ENCODE results near the gene ARHGAP22. TPM values are rescaled to one million over a fixed set of nuclear protein-coding genes. Genes with fewer than 3 reads are reported as not detected.
A peak's percentile ranks its signal among the peaks of the same experiment; 100 is the strongest.

ARHGAP22 gene, protein sequence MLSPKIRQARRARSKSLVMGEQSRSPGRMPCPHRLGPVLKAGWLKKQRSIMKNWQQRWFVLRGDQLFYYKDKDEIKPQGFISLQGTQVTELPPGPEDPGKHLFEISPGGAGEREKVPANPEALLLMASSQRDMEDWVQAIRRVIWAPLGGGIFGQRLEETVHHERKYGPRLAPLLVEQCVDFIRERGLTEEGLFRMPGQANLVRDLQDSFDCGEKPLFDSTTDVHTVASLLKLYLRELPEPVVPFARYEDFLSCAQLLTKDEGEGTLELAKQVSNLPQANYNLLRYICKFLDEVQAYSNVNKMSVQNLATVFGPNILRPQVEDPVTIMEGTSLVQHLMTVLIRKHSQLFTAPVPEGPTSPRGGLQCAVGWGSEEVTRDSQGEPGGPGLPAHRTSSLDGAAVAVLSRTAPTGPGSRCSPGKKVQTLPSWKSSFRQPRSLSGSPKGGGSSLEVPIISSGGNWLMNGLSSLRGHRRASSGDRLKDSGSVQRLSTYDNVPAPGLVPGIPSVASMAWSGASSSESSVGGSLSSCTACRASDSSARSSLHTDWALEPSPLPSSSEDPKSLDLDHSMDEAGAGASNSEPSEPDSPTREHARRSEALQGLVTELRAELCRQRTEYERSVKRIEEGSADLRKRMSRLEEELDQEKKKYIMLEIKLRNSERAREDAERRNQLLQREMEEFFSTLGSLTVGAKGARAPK
- 3.8 TPM for total RNA-seq
- long read RNA-seq, partial matches to known transcripts, result 3 of 8 reads
- long read RNA-seq, other reads (novel, unspliced or antisense), result 2 of 8 reads

DNA sequence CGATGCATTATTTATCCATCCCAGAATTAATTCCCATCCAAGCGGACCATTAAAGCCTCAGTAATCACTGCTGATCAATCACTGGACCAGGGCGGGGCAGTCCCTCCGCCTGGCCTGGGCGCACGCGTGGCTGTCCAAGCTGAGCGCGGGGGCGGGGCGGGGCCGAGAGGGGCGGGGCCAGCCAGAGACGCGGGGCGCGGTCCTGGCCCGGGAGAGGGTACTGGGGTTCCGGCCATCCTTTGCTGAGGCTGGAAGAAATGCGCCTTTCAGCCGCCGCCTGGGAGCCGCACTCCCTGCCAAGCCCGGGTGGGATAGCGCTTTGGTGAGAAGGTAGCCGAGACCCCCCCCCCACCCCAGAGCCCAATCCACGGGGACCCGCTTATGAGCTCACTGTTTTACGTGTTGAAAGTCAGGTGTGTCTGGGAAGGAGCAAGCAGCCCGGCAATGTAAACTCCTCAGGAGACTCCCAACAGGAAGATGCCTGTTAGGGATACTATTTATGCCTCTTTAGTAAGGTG is at the start of gene ARHGAP22:
TSS of gene ARHGAP22 (minus strand) at position 83 of the 518 bp plus-strand sequence. CDS start 277 bp downstream, outside the sequence.
- TF ChIP-seq, protein P1, sequence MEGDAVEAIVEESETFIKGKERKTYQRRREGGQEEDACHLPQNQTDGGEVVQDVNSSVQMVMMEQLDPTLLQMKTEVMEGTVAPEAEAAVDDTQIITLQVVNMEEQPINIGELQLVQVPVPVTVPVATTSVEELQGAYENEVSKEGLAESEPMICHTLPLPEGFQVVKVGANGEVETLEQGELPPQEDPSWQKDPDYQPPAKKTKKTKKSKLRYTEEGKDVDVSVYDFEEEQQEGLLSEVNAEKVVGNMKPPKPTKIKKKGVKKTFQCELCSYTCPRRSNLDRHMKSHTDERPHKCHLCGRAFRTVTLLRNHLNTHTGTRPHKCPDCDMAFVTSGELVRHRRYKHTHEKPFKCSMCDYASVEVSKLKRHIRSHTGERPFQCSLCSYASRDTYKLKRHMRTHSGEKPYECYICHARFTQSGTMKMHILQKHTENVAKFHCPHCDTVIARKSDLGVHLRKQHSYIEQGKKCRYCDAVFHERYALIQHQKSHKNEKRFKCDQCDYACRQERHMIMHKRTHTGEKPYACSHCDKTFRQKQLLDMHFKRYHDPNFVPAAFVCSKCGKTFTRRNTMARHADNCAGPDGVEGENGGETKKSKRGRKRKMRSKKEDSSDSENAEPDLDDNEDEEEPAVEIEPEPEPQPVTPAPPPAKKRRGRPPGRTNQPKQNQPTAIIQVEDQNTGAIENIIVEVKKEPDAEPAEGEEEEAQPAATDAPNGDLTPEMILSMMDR (IDR thresholded peaks at IDR 0.05; ENCODE audit: borderline replicate concordance), result no peak
- Histone ChIP-seq H3K4me3 (peak within 1 kb of the TSS; percentile 71), H3K36me3 (no peaks in the 10 kb centered on the region), H3K27ac (replicated peaks) (peak within 1 kb of the TSS; percentile 65), H3K9me3 (replicated peaks) (no peaks in the 10 kb centered on the region), H3K4me1 (peaks cover 46% of the 10 kb centered on the region), H3K27me3 (ENCODE audit: low read depth) (peaks cover 31% of the 10 kb centered on the region)
- peak; percentile 75 for DNase-seq
- intact Hi-C loops (cut with micrococcal nuclease), result loop anchor here (10.0 kb wide), 1 partner anchor 50 kb away; no protein-coding TSS in a partner anchor

DNA sequence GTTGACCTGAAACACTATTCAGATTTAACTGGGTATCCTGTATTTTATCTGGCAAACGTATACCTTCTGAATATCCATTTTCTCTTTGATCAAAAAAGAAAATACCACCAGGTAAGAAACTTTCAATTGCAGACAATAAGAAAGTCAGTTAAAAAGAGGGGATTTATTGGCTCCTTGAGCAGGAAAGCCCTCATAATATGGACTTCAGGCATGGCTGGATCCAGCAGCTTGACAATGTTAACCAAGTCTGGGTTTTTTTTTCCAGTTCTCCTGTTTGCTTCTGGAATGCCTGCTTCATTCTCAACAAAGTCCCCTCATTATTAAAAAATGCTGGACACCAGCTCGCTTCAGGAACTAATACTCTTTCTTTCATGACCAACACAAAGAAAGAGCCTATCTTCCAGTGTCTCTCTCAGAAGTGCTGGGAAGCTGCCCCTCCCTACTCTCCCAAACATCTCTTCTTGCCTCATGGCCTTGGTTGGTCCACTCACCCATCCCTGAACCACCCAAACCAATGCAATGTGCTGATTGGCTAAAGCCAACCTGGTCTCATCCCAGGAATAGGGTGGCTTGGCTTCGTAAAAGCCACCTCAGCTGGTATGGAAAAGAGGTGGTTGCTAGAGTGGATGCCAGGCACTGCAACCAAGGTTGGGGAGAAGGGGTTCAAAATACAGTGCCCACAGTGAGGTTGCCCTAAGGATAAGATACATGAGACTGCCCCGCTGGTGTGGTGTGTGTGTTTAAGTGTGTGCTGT is 49.2 kb upstream of the ARHGAP22 start:
- no peaks in the 10 kb centered on the region for H3K36me3 ChIP-seq
- intact Hi-C loops (cut with micrococcal nuclease), result loop anchor here (5.0 kb wide), 1 partner anchor 292 kb away; no protein-coding TSS in a partner anchor
- no peak for DNase-seq

DNA sequence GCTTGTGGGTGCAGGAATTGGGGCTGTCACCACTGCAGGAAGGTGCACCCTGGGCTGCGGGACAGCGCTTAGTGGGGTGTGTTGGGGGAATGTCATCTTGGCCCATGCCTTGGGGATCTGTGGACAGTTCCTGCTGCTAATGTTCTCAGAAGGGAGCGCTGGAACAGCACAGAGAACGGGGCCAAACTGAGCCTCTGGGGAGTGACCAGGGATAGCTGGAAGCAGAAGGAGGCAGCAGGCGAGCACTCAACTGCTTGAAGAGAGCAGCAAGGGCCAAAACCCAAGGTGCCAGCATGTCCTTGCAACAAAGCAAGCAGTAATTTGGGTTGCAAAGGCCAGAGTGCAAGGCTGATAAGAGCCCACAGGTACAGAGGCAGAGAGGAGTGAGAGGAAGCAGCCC is 48.5 kb upstream of the ARHGAP22 start:
- no peak for DNase-seq
- intact Hi-C loops (cut with micrococcal nuclease), result loop anchor here (5.0 kb wide), 1 partner anchor 291 kb away; no protein-coding TSS in a partner anchor
- no peak overlapping the region for H3K27ac ChIP-seq (replicated peaks)

More for the DNA sequence above, 49.2 kb upstream of the ARHGAP22 start:
- TF ChIP-seq, protein P1 (IDR thresholded peaks at IDR 0.05; ENCODE audit: borderline replicate concordance), result no peak
- Histone ChIP-seq H3K4me3 (no peak overlapping the region), H3K4me1 (peaks cover 16% of the 10 kb centered on the region), H3K27ac (replicated peaks) (no peak overlapping the region), H3K27me3 (ENCODE audit: low read depth) (no peaks in the 10 kb centered on the region), H3K9me3 (replicated peaks) (no peaks in the 10 kb centered on the region)

DNA sequence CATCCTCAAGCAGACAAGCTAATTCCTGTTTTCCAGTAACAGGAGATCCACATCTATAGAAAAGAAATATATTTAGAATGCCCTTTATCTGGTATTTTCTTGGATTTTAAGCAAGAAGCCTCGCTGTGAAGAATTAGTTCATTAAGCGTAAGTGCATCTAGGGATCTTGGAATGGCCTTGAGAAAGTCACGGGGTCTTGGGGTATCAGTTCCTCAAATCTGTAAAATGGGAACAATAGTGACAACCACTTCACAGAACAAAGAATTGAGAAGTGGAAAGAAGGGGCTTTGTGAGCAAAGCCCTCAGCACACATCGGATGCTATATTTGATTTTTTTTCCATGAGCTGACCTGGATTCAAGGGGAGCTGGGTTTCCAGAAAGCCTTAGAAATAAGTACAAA is 47.5 kb upstream of the ARHGAP22 start:
- Histone ChIP-seq H3K4me1 (peaks cover 16% of the 10 kb centered on the region), H3K27ac (replicated peaks) (no peak overlapping the region), H3K27me3 (ENCODE audit: low read depth) (no peaks in the 10 kb centered on the region), H3K4me3 (no peak overlapping the region), H3K9me3 (replicated peaks) (no peaks in the 10 kb centered on the region), H3K36me3 (no peaks in the 10 kb centered on the region)
- intact Hi-C loops (cut with micrococcal nuclease), result loop anchor here (5.0 kb wide), 1 partner anchor 290 kb away; no protein-coding TSS in a partner anchor
- TF ChIP-seq, protein P1 (IDR thresholded peaks at IDR 0.05; ENCODE audit: borderline replicate concordance), result no peak
- no peak for DNase-seq

More for the DNA sequence above, 48.5 kb upstream of the ARHGAP22 start:
- Histone ChIP-seq H3K9me3 (replicated peaks) (no peaks in the 10 kb centered on the region), H3K36me3 (no peaks in the 10 kb centered on the region), H3K4me3 (no peak overlapping the region), H3K27me3 (ENCODE audit: low read depth) (no peaks in the 10 kb centered on the region), H3K4me1 (peaks cover 16% of the 10 kb centered on the region)
- TF ChIP-seq, protein P1 (IDR thresholded peaks at IDR 0.05; ENCODE audit: borderline replicate concordance), result no peak
